Measurements from ENCODE around the gene BRAF.
A peak's percentile ranks its signal among the peaks of the same experiment; 100 is the strongest.
"Not testable (repeated sequence)": the region's sequence is repeated elsewhere in the genome, so short reads cannot be mapped to it uniquely, and the experiment has no call there.

The BRAF gene

DNA sequence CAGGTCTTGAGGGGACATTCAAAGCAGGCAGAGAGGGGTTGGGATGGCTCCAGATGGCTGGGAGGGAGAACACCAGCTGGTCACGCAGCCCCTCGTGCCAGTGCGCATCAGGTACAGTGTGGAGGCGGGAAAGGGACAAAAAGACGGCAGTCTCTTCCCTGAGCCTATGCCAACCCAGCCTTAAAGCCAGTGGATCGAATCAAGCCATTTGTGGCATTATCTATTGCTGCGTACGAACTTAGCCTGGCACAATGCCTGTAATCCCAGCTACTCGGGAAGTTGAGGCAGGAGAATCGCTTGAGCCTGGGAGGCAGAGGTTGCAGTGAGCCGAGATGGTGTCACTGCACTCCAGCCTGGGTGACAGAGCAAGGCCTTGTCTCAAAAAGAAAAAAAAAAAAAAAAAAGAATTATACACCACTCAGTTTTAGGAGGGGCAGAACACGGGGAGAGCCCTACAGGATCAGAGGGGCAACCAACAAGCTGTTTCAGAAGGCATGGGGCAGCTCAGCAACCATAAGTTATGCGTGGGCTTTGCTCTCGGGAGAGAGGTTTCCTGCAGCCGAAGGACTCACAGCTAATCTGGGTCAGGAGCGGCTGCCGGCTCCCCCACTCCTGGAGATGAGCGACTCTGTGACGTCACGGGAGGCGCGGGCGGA, 228.6 kb downstream of the BRAF start:
- FAIRE-seq (peak; percentile 91), DNase-seq (ENCODE audit: insufficient read length) (no peak)
- TF ChIP-seq TAF1 (IDR thresholded peaks at IDR 0.05; ENCODE audit: borderline replicate concordance, low read depth, low read length), result no peak
- TF ChIP-seq POLR2AphosphoS5 (IDR thresholded peaks at IDR 0.05; ENCODE audit: low read depth, low read length), result no peak
- no peak for TF ChIP-seq POLR2A (IDR thresholded peaks at IDR 0.05; ENCODE audit: low read depth, low read length)

DNA sequence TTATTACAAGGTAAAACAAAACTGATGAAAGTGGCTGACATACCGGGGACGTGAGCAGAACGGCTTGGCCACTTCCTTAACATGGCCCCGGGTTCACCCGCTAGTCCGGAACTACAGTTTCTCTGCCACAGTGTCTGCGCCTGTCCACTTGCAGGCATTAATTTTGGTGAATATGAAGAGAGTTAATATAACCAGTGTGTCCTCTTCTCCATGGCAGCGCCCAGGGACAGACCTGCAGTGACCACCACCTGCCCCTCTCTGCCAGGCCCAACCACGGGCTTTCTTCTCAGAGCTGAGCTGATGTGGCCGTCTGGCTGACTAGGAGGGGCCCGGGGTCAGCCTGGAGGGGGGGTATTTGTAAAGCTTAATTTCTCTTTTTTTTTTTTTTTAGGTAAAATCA, 229.3 kb downstream of the BRAF start:
- DNase-seq (ENCODE audit: insufficient read length), result no peak
- no peak for TF ChIP-seq TAF1 (IDR thresholded peaks at IDR 0.05; ENCODE audit: borderline replicate concordance, low read depth, low read length)
- no peak for TF ChIP-seq POLR2AphosphoS5 (IDR thresholded peaks at IDR 0.05; ENCODE audit: low read depth, low read length)
- no peak for TF ChIP-seq POLR2A (IDR thresholded peaks at IDR 0.05; ENCODE audit: low read depth, low read length)
- FAIRE-seq, result no peak

DNA sequence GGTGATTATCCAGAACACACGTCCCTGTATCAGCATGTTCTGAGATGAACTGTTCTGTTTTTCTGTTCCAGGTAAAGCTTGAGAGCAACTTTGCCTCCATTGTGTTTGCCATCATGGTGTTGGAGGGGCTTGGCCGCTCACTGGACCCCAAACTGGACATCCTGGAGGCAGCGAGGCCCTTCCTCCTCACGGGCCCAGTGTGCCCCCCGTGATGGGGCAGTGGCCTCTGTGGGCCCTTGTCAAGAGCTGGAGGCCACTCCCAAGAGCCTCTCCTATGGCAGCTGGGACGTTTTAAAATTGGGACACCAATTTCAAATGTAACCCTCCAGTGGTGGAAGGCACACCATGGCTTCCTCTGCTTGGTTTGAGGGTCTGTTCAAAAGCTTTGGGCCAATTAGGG, 230.1 kb downstream of the BRAF start:
- no peak for FAIRE-seq
- no peak for DNase-seq (ENCODE audit: insufficient read length)
- TF ChIP-seq POLR2AphosphoS5 (IDR thresholded peaks at IDR 0.05; ENCODE audit: low read depth, low read length), result no peak
- no peak for TF ChIP-seq TAF1 (IDR thresholded peaks at IDR 0.05; ENCODE audit: borderline replicate concordance, low read depth, low read length)
- TF ChIP-seq POLR2A (IDR thresholded peaks at IDR 0.05; ENCODE audit: low read depth, low read length), result no peak

DNA sequence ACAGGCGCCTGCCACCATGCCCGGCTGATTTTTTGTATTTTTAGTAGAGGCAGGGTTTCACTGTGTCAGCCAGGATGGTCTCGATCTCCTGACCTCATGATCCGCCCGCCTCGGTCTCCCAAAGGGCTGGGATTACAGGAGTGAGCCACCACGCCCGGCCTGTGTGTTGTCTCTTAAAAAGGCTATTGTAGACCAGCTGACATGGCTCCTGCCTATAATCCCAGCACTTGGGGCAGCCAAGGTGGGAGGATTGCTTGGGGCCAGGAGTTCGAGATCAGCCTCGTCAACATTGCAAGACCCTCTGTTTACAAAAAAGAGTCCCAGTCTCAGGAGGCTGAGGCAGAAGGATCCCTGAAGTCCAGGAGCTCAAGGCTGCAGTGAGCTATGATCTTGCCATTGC, 230.9 kb downstream of the BRAF start:
- DNase-seq (ENCODE audit: insufficient read length); FAIRE-seq: not testable (repeated sequence)

DNA sequence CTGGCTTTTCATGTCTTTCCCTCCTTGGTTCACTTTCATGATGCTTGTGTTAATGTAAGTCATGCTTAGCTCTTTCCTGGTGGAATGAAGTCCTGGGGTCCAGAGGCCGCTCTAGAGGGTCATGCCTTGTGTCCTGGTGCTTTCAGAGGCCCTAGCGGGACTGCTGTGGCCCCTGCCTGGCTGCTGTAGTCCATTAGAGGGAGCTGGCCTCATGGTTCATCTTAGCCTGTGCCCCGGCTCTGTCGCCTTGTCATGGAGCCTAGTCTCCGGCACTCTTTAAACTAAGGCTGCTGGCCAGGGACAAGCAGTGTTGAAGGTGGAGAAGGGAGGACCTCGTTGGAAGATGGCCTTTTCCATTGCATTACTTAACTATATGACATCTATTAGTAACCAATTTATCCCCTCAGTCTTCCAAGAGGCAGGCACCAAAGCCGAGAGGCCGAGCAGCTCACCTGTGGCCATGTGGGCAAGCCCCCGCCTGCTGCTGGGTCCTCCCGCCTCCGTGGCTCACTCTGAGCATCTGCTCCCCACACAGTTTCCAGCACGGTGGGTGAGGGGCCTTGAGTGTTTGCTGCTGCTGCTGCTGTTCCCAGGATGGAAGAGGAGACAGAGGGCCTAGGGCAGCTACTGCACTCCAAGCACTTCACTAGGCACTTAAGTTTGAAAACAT, 233.2 kb downstream of the BRAF start:
- FAIRE-seq (no peak), DNase-seq (ENCODE audit: insufficient read length) (no peak)
- TF ChIP-seq POLR2A (IDR thresholded peaks at IDR 0.05; ENCODE audit: low read depth, low read length) (no peak), TAF1 (IDR thresholded peaks at IDR 0.05; ENCODE audit: borderline replicate concordance, low read depth, low read length) (no peak), POLR2AphosphoS5 (IDR thresholded peaks at IDR 0.05; ENCODE audit: low read depth, low read length) (no peak)

DNA sequence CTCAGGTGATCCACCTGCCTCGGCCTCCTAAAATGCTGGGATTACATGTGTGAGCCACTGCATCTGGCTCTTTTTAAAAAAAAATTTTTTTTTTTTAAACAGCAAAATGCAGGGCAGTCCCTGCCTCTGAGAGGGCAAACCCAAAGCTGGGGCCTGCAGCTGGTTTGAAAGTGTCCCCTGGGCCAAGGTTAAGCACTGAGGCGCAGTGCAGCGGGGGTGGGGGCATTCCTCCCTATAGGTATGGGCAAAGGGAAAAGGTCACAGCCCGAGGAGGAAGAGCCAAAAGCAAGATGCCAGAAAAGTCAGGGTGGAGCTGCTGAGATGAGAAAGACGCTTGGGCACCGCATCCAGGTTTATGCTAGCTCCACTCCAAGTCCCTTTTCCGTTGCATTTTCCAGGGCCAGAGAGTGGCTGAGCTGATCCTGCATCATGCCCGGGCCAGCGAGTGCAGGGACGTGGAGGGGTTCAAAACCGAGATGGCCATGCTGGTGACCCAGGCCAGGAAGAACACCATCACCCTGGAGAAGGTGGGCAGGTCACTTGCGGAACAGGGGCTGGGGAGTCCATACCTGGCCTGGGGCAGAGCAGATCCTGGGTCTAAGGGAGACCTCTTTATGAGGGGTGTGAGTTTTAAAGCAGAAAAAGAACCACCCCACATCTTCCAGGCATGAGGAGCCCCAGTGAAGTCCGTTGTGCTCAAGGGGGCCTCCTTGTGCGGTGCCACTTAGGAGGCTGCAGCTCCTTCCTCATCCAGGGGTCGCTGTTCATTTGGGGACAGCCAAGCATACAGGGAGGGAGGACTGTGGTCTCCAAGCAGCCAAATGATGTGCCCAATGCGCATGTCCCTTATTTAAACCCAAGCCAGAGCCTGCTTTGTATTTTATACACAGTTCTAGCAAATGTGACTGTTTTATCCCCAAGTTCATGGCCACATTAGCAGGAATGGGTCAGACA, 235.3 kb downstream of the BRAF start:
- FAIRE-seq (no peak), DNase-seq (ENCODE audit: insufficient read length) (no peak)
- TF ChIP-seq POLR2AphosphoS5 (IDR thresholded peaks at IDR 0.05; ENCODE audit: low read depth, low read length), result no peak
- TF ChIP-seq POLR2A (IDR thresholded peaks at IDR 0.05; ENCODE audit: low read depth, low read length), result no peak
- no peak for TF ChIP-seq TAF1 (IDR thresholded peaks at IDR 0.05; ENCODE audit: borderline replicate concordance, low read depth, low read length)

DNA sequence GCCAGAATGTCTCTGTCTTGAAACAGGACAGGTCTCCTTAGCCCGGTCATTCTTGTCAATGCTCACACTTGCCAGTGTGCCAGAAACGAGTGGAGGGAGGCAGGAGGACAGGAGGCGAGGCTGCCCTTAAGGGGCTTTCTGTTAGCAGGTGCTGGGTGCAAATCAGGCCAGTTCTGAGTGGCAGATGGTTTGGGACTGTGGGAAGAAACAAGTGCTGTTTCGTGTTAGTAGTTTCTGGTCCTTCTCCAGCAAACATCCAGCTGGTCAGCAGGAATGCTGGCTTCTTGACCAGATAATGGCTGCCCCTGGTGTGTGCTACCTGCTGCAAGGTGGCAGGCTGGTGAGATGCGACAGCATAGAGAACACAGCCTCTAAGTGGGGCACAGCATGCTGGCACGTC, 236.4 kb downstream of the BRAF start:
- DNase-seq (ENCODE audit: insufficient read length) (no peak), FAIRE-seq (peak; percentile 14)
- TF ChIP-seq POLR2AphosphoS5 (IDR thresholded peaks at IDR 0.05; ENCODE audit: low read depth, low read length) (no peak), TAF1 (IDR thresholded peaks at IDR 0.05; ENCODE audit: borderline replicate concordance, low read depth, low read length) (no peak), POLR2A (IDR thresholded peaks at IDR 0.05; ENCODE audit: low read depth, low read length) (no peak)

DNA sequence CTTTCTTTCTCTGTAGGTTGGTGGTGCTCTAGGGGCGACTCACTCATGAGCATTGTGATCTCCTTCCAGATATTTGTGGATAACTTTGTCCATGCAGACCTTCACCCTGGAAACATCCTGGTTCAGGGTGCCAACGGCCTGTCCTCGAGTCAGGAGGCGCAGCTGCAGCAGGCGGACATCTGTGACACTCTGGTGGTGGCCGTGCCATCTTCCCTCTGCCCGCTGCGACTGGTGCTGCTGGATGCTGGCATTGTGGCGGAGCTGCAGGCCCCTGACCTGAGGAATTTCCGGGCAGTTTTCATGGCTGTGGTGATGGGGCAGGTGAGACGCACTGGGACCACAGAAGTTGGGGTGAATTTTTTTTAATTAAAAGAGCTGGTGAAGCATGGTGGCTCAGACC, 237.8 kb downstream of the BRAF start:
- no peak for TF ChIP-seq POLR2A (IDR thresholded peaks at IDR 0.05; ENCODE audit: low read depth, low read length)
- no peak for TF ChIP-seq POLR2AphosphoS5 (IDR thresholded peaks at IDR 0.05; ENCODE audit: low read depth, low read length)
- no peak for TF ChIP-seq TAF1 (IDR thresholded peaks at IDR 0.05; ENCODE audit: borderline replicate concordance, low read depth, low read length)
- DNase-seq (ENCODE audit: insufficient read length) (no peak), FAIRE-seq (no peak)

DNA sequence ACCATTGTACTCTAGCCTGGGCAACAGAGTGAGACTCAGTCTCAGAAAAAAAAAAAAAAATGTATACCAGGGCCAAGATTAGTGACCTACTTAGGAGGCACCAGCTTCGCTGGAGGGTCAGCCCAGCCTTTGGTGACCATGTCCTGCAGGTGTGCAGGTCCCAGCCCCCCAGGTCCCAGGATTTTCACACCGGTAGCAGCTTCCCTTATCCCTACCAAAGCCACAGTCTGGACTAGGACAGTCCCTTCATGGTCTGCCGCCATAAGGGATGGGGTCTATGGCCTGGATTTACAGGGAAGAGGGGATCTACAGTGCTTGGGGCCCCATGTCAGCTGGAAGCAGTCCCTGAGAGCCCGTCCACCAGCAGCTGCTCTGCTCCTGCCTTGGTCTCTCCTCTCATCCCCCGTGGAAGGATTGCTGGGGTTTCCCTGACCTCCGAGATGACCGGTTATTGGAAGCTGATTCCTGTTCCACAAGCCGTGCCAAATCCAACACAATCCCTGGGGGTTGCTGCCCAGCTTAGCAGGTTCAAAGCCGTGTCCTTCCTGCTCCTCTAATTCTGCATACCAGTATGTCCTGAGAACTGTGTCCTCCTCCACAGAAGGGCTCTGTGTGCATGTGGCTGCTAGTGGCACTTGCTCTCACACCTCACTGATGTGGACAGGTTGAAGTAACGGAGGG, 239.2 kb downstream of the BRAF start:
- DNase-seq (ENCODE audit: insufficient read length) (no peak), FAIRE-seq (no peak)
- TF ChIP-seq POLR2A (IDR thresholded peaks at IDR 0.05; ENCODE audit: low read depth, low read length) (no peak), TAF1 (IDR thresholded peaks at IDR 0.05; ENCODE audit: borderline replicate concordance, low read depth, low read length) (no peak), POLR2AphosphoS5 (IDR thresholded peaks at IDR 0.05; ENCODE audit: low read depth, low read length) (no peak)

DNA sequence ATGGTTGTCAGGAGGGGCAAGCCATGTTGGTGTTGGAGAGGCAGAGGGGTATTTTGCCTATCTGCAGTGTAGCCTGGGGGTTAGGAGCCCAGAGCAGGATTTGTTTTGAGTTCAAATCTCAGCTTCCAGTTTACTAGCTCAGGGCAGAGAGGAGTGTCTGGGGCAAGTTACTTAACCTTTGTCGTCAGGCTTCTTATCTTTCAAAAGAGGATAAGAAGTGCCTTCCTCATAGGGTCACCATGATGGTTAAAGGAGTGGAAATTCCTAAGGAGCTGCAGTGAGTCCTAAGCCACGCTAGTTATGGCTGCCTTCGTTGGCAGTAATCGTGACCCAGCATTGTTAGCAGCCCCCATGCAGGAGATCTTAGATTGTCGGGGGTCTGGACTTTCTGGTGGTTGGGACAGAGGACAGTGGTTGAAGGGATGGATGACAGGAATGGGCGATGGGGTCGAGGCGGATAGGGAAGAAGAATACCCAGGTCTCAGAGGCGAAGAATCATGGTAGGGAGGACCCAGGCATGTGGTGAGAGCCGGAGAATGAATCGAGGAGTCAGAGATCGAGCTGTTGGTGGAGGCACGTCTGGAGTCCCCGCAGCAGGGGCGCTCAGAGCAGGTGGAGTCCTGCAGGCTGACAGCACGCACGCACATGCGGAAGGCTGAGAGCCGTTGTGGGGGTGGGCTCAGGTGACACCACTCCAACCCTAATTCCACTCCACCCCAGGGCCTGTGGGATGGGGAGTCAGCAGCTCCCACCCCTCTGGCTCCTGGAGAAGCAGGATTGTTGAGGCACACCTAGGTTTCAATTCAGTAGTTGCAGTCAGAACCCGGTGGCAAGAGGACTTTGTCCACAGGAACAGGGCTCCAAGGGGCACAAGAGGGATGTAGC, 240.4 kb downstream of the BRAF start:
- TF ChIP-seq POLR2AphosphoS5 (IDR thresholded peaks at IDR 0.05; ENCODE audit: low read depth, low read length) (no peak), POLR2A (IDR thresholded peaks at IDR 0.05; ENCODE audit: low read depth, low read length) (no peak), TAF1 (IDR thresholded peaks at IDR 0.05; ENCODE audit: borderline replicate concordance, low read depth, low read length) (no peak)
- DNase-seq (ENCODE audit: insufficient read length) (no peak), FAIRE-seq (no peak)
